Thyroid gland (tissue), 4 donors: Measurements from ENCODE around the gene SMG6.

ENCODE experiments used
- POLR2A ChIP-seq, 2 donors: fragments of 450-650 bp; IDR thresholded peaks; one replicate each; pipeline ENCODE4 v1.6.1; 2017; ENCODE audit warnings: antibody characterized with exemption in 2 of 2, mild to moderate bottlenecking in 2 of 2, moderate library complexity in 1 of 2
- TF ChIP-seq, protein P1 (sequence below), 6 experiments: fragments of 200-600 bp in 3 of 6; fragments of 450-650 bp in 3 of 6; sonication (generic) in 3 of 6; IDR thresholded peaks; one replicate each; pipeline ENCODE4 v1.5.1; 2016 to 2019; ENCODE audit warnings: antibody characterized with exemption in 6 of 6, mild to moderate bottlenecking in 2 of 6, inconsistent platforms in 1 of 6, moderate library complexity in 1 of 6

DNA sequence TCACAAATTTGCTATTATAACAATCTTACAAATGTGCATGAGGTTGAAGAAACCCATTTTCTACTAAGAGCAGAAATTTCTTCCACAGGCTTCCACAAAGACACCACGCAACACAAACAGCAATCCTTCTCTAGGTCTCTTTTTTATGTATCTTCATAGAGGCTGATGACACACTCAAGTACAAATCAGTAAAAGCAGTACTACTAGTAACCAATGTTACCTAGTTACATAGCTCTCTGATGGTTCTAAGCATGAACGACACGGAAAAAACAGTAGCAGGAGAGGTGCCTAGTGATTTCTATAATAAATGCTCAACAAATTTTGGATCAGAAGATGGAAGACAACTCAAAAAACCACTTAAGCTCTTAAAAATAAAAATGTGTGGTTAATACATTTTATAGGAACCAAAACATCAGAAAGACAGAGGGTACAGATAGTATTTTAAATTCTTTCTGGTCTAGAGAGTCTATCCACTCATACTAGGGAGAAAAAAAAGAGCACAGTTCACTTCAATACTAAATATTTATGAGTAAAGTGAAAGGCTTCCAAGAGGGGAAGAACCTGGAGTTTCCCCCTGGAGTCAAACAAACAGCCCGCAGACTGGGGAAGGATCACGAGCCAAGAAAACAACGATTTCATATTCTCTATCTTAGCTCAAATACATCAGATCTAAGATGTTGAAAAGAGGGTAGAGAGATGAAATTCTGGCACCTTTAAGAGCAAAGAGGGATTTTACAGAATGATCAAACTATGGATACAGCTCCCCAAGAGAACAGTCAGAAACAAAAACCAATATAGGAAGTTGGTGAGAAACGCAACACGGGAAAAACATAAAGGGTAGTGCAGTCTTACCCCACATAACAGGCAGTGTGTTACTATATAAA, 40.2 kb downstream of the SMG6 start:
- no peak for TF ChIP-seq POLR2A (IDR thresholded peaks at IDR 0.05)
- TF ChIP-seq, protein P1, sequence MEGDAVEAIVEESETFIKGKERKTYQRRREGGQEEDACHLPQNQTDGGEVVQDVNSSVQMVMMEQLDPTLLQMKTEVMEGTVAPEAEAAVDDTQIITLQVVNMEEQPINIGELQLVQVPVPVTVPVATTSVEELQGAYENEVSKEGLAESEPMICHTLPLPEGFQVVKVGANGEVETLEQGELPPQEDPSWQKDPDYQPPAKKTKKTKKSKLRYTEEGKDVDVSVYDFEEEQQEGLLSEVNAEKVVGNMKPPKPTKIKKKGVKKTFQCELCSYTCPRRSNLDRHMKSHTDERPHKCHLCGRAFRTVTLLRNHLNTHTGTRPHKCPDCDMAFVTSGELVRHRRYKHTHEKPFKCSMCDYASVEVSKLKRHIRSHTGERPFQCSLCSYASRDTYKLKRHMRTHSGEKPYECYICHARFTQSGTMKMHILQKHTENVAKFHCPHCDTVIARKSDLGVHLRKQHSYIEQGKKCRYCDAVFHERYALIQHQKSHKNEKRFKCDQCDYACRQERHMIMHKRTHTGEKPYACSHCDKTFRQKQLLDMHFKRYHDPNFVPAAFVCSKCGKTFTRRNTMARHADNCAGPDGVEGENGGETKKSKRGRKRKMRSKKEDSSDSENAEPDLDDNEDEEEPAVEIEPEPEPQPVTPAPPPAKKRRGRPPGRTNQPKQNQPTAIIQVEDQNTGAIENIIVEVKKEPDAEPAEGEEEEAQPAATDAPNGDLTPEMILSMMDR (IDR thresholded peaks at IDR 0.05), result no peak
